SU-DHL-6 (cell line): ENCODE measurements around the gene LIN28A.

ENCODE experiments used
- H2AFZ ChIP-seq: fragments of 200-600 bp; sonication (generic); 2 replicates; pipeline ENCODE4 v1.6.1; 2014; ENCODE audit warnings: low read depth, mild to moderate bottlenecking, moderate library complexity, mixed read lengths, antibody characterized with exemption, low read length; ENCODE audit not compliant: severe bottlenecking
- H3F3A ChIP-seq: fragments of 200-600 bp; shearing (Covaris generic); 2 replicates; pipeline ENCODE4 v1.6.0; 2016; ENCODE audit warnings: antibody characterized with exemption, mild to moderate bottlenecking; ENCODE audit not compliant: insufficient read depth
- H3K27ac ChIP-seq: fragments of 200-600 bp; sonication (generic); 2 replicates; pipeline ENCODE4 v1.5.1; 2016; ENCODE audit warnings: low read depth, mild to moderate bottlenecking, low read length, moderate library complexity, mixed read lengths
- H3K27me3 ChIP-seq: fragments of 200-600 bp; sonication (generic), shearing (Covaris generic); 2 replicates; pipeline ENCODE4 v1.6.0; 2014; ENCODE audit warnings: mild to moderate bottlenecking, low read length
- H3K36me3 ChIP-seq: fragments of 200-600 bp; sonication (generic); 2 replicates; pipeline ENCODE4 v1.6.1; 2014; ENCODE audit warnings: mild to moderate bottlenecking, low read length, mixed read lengths
- H3K4me2 ChIP-seq: fragments of 300-600, 200-600 bp; shearing (Covaris generic), sonication (generic); 2 replicates; pipeline ENCODE4 v1.6.0; 2014; ENCODE audit warnings: low read length, low read depth, mild to moderate bottlenecking; ENCODE audit not compliant: poor library complexity, severe bottlenecking
- H3K4me3 ChIP-seq: fragments of 200-600 bp; sonication (generic); 2 replicates; pipeline ENCODE4 v1.5.1; 2014; ENCODE audit warnings: antibody characterized with exemption, low read length, mild to moderate bottlenecking, mixed read lengths; ENCODE audit not compliant: insufficient read depth, poor library complexity, severe bottlenecking
- H3K79me2 ChIP-seq: fragments of 200-600 bp; sonication (generic); 2 replicates; pipeline ENCODE4 v1.6.1; 2014; ENCODE audit warnings: mild to moderate bottlenecking, low read length, moderate library complexity; ENCODE audit not compliant: insufficient read depth
- H3K9ac ChIP-seq: fragments of 200-600 bp; sonication (generic); 2 replicates; pipeline ENCODE4 v1.7.0; 2014; ENCODE audit warnings: mild to moderate bottlenecking, low read length
- H3K9me2 ChIP-seq: fragments of 200-600 bp; sonication (generic); replicated peaks from 2 replicates; pipeline ENCODE4 v1.6.1; 2014; ENCODE audit warnings: low read length; ENCODE audit not compliant: insufficient read depth
- H3K9me3 ChIP-seq: fragments of 200-600 bp; sonication (generic); 2 replicates; pipeline ENCODE4 v1.6.1; 2014; ENCODE audit warnings: low read length, mixed read lengths; ENCODE audit not compliant: insufficient read depth
- H4K20me1 ChIP-seq: fragments of 200-600 bp; sonication (generic); 2 replicates; pipeline ENCODE4 v1.6.1; 2014; ENCODE audit warnings: low read depth, mild to moderate bottlenecking, antibody characterized with exemption, low read length, moderate library complexity, mixed read lengths
- EZH2phosphoT487 ChIP-seq: fragments of 200-600 bp; sonication (generic), shearing (Covaris generic); conservative IDR thresholded peaks from 2 replicates; pipeline ENCODE4 v1.6.1; 2018; ENCODE audit warnings: mild to moderate bottlenecking, antibody characterized with exemption, low read length, moderate library complexity, mixed read lengths
- TF ChIP-seq, protein P1 (sequence below): fragments of 200-600 bp; sonication (generic); IDR thresholded peaks from one replicate; pipeline ENCODE4 v1.5.1; 2017; ENCODE audit warnings: antibody characterized with exemption, mild to moderate bottlenecking, low read length, moderate library complexity; ENCODE audit not compliant: insufficient read depth, poor library complexity, severe bottlenecking

Gene LIN28A

DNA sequence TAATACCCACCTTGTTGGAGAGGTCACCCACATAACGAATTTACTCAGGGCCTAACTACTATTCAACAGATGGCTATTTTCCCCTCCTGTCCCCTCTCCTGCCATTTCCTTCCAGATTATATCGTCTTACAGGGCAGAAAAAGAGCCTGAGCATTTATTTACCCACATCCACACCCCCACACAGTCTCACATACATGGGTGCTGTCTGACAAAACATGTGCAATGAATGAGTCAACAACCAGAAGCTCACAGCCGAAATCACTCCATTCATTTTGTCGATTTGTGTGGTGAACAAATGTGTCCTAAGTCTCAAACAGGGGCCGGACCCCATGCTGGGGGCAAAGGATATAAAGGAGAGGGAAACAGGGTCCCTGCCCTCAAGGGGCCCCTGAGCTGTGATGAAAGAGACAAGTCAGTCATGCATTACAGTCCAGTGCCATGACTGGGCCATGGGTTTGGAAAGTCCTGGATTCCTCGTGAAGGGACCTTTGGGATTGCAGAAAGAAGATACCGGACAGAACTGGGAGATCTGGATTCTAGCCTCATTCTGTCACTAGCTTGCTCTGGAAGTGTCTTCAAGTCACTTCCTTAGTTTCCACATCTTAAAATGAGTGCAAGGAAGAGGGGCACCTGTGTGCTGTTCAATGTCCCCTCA, 21.7 kb upstream of the LIN28A start:
- H4K20me1 ChIP-seq: no peaks in the 10 kb centered on the region
- H3K9me3 ChIP-seq: no peaks in the 10 kb centered on the region
- H3K9ac ChIP-seq: no peak overlapping the region
- H2AFZ ChIP-seq: no peak overlapping the region
- no peak overlapping the region for H3K4me2 ChIP-seq
- no peak overlapping the region for H3K27ac ChIP-seq
- no peaks in the 10 kb centered on the region for H3K9me2 ChIP-seq
- H3K79me2 ChIP-seq: no peaks in the 10 kb centered on the region
- no peak overlapping the region for H3K4me3 ChIP-seq
- no peaks in the 10 kb centered on the region for H3K36me3 ChIP-seq
- H3F3A ChIP-seq: no peaks in the 10 kb centered on the region
- no peaks in the 10 kb centered on the region for H3K27me3 ChIP-seq
- TF ChIP-seq EZH2phosphoT487: no peak
- TF ChIP-seq, protein P1, sequence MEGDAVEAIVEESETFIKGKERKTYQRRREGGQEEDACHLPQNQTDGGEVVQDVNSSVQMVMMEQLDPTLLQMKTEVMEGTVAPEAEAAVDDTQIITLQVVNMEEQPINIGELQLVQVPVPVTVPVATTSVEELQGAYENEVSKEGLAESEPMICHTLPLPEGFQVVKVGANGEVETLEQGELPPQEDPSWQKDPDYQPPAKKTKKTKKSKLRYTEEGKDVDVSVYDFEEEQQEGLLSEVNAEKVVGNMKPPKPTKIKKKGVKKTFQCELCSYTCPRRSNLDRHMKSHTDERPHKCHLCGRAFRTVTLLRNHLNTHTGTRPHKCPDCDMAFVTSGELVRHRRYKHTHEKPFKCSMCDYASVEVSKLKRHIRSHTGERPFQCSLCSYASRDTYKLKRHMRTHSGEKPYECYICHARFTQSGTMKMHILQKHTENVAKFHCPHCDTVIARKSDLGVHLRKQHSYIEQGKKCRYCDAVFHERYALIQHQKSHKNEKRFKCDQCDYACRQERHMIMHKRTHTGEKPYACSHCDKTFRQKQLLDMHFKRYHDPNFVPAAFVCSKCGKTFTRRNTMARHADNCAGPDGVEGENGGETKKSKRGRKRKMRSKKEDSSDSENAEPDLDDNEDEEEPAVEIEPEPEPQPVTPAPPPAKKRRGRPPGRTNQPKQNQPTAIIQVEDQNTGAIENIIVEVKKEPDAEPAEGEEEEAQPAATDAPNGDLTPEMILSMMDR: no peak

DNA sequence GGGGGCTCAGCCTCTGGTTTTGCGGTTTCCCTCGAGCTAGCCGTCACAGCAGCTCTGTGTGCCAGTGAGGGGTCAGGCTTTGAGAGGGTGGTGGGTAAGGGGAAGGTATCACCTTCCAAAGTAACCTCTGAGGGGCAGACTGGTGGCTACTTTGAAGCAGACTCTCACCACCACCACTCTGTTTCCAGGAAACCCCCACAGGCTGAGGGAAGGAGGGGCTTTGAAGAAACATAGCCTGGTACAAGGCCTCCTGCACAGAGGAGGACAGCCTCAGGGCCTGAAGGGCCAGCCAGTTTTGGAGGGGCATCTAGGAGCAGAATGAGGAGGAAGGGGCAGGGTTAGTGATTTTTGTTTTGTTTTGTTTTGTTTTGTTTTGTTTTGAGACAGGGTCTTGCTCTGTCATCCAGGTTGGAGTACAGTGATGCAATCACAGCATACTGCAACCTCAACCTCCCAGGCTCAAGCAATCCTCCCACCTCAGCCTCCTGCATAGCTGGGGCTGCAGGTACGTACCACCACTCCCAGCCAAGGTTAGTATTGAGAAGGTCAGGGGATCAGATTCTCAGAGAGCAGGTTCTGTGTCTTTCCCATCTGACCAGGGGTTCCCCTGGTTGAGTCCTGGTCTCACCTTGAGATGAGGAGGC, 20.9 kb upstream of the LIN28A start:
- Histone ChIP-seq H3K4me2 (no peak overlapping the region), H3K9me3 (no peaks in the 10 kb centered on the region), H3K79me2 (no peaks in the 10 kb centered on the region), H2AFZ (no peak overlapping the region), H4K20me1 (no peaks in the 10 kb centered on the region), H3K27me3 (no peaks in the 10 kb centered on the region), H3K9me2 (no peaks in the 10 kb centered on the region), H3F3A (no peaks in the 10 kb centered on the region), H3K4me3 (no peak overlapping the region), H3K36me3 (no peaks in the 10 kb centered on the region), H3K9ac (no peak overlapping the region), H3K27ac (no peak overlapping the region)
- TF ChIP-seq EZH2phosphoT487: no peak
- TF ChIP-seq, protein P1: no peak

DNA sequence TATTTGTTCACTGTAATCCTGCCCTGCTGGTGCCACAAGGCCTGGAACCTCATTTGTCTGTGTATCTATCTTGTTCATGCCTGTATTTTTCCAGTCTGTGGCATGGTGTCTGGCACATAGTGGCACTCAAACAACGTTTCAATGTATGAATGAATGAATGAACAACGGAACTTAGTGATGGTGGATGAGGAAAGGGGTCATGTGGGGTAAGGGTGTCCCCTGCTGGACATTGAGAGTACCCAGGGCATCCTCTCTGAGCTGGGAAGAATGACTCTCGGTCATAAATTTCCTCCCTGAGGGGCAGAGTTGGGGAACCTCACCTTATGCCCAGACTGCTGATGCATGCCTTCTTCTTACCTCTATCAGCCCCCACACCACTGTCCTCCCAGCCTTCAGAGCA, 19.2 kb upstream of the LIN28A start:
- Histone ChIP-seq H3K9ac (no peak overlapping the region), H3K79me2 (no peaks in the 10 kb centered on the region), H3K36me3 (no peaks in the 10 kb centered on the region), H3F3A (no peaks in the 10 kb centered on the region), H3K27ac (no peak overlapping the region), H4K20me1 (no peaks in the 10 kb centered on the region), H3K4me3 (no peak overlapping the region), H2AFZ (no peak overlapping the region), H3K4me2 (no peak overlapping the region), H3K9me2 (no peaks in the 10 kb centered on the region), H3K27me3 (no peaks in the 10 kb centered on the region), H3K9me3 (no peaks in the 10 kb centered on the region)
- no peak for TF ChIP-seq EZH2phosphoT487
- TF ChIP-seq, protein P1: no peak
